ENCODE measurements around the gene NR3C2. TPM values are rescaled to one million over a fixed set of nuclear protein-coding genes. Genes with fewer than 3 reads are reported as not detected.
"Not testable (repeated sequence)": the region's sequence is repeated elsewhere in the genome, so short reads cannot be mapped to it uniquely, and the experiment has no call there.

Gene NR3C2
- total RNA-seq, 2 experiments from 2014 or later = 6.1 to 6.4 TPM

DNA sequence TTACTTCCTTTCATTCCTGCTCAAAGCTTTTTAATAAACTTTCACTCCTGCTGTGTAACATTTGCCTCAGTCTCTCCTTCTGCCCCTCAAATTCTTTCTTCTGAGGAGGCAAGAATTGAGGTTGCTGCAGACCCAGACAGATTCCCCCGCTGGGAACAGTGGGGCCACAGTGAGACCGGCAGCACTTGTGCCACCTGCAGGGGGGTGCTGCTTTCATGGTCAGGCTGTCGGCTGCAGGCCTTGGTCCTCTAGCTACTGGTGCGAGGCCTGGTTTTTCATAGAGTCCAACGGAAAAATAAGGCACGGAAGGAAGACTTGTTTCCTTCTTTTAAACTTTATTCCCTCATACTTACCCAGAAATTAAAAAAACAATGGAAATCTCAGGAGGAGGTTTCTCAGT, 296.7 kb downstream of the NR3C2 start:
- Mint-ChIP-seq H3K4me3 (no peak overlapping the region), H3K9me3 (no peaks in the 10 kb centered on the region), H3K27ac (no peak overlapping the region), H3K27me3 (no peaks in the 10 kb centered on the region), H3K36me3 (ENCODE audit: low read depth) (peaks cover 12% of the 10 kb centered on the region), H3K4me1 (ENCODE audit: low read depth) (no peaks in the 10 kb centered on the region)
- ChIA-PET CTCF (no interaction called here), POLR2A (no interaction called here)
- DNase-seq = no peak
- intact Hi-C loops (cut with micrococcal nuclease) = no loop called here
- no peak for ATAC-seq
- TF ChIP-seq CTCF (IDR thresholded peaks at IDR 0.05) = no peak

GRCh38 chr4:148143174-148143573, 299.0 kb downstream of the NR3C2 start:
- H3K4me3 Mint-ChIP-seq = no peak overlapping the region
- H3K9me3 Mint-ChIP-seq = no peaks in the 10 kb centered on the region
- POLR2A ChIA-PET = no interaction called here
- H3K27me3 Mint-ChIP-seq = no peaks in the 10 kb centered on the region
- H3K27ac Mint-ChIP-seq = no peak overlapping the region
- DNase-seq (no peak), ATAC-seq (no peak)
- CTCF ChIA-PET = no interaction called here
- H3K36me3 Mint-ChIP-seq (ENCODE audit: low read depth) = peaks cover 16% of the 10 kb centered on the region
- intact Hi-C loops (cut with micrococcal nuclease) = no loop called here
- TF ChIP-seq CTCF (IDR thresholded peaks at IDR 0.05) = no peak
- no peaks in the 10 kb centered on the region for H3K4me1 Mint-ChIP-seq (ENCODE audit: low read depth)

- H3K9me3 Mint-ChIP-seq = no peaks in the 10 kb centered on the region
- H3K4me1 Mint-ChIP-seq (ENCODE audit: low read depth) = no peaks in the 10 kb centered on the region
- ChIA-PET POLR2A (no interaction called here), CTCF (no interaction called here)
- H3K27me3 Mint-ChIP-seq = no peaks in the 10 kb centered on the region
- ATAC-seq (no peak), DNase-seq (no peak)
- H3K4me3 Mint-ChIP-seq = no peak overlapping the region
- no peak for TF ChIP-seq CTCF (IDR thresholded peaks at IDR 0.05)
- H3K27ac Mint-ChIP-seq = no peak overlapping the region
- intact Hi-C loops (cut with micrococcal nuclease) = no loop called here
- H3K36me3 Mint-ChIP-seq (ENCODE audit: low read depth) = peaks cover 18% of the 10 kb centered on the region
These were observed 300.7 kb downstream of the NR3C2 start for GRCh38 chr4:148141501-148141900.

DNA sequence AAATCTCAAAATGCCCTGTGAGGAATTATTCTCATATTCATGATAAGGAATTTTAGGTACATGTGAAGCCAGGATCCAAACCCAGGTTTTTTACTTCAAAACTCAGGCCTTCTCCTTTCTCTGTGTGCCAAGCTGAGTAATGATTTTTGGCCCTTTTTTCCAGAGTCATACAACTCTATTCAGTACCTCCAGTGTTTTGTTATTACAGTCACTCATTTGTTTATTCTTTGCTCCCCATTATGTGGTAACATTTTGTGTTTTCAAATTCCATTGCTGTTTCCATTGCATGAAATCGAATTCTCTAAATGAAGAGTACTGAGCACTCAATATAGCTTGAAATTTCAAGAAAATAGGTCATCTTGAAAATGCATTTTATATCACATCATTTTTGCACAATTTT, 315.4 kb downstream of the NR3C2 start:
- Mint-ChIP-seq H3K27me3 (no peaks in the 10 kb centered on the region), H3K9me3 (peaks cover 22% of the 10 kb centered on the region), H3K27ac (no peak overlapping the region), H3K4me1 (ENCODE audit: low read depth) (peaks cover 8% of the 10 kb centered on the region), H3K36me3 (ENCODE audit: low read depth) (peaks cover 33% of the 10 kb centered on the region), H3K4me3 (no peak overlapping the region)
- no peak for ATAC-seq
- ChIA-PET CTCF (interaction anchor here (0.9 to 1.1 kb wide), 2 partner anchors 70 to 82 kb away, joined by 3 read pairs; no protein-coding TSS in a partner anchor), POLR2A (no interaction called here)
- intact Hi-C loops (cut with micrococcal nuclease) = no loop called here
- DNase-seq = no peak
- TF ChIP-seq CTCF (IDR thresholded peaks at IDR 0.05) = no peak

DNA sequence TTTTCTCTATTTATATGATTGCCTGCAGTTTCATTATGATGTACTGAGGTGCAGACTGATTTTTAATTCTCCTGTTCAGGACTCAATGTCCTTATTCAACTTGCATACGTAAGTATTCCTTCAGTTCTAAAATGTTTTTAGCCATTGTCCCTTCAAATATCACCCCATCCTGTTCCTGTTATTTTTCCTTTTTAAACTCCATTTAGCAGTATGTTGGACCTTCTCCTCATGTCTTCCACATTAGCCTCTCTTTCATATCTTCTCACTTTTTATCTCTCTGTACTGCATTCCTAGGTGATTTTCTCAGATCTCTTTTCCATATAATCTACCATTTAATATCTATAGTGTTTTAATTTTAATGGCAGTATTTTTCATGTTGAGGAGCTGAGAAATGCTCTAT, 317.7 kb downstream of the NR3C2 start:
- POLR2A ChIA-PET = no interaction called here
- peaks cover 36% of the 10 kb centered on the region for H3K36me3 Mint-ChIP-seq (ENCODE audit: low read depth)
- H3K9me3 Mint-ChIP-seq = peaks cover 22% of the 10 kb centered on the region
- DNase-seq (no peak), ATAC-seq (no peak)
- H3K27me3 Mint-ChIP-seq = no peaks in the 10 kb centered on the region
- no peak for TF ChIP-seq CTCF (IDR thresholded peaks at IDR 0.05)
- intact Hi-C loops (cut with micrococcal nuclease) = no loop called here
- CTCF ChIA-PET = interaction anchor here (1.5 kb wide), 1 partner anchor 68 kb away, joined by 3 read pairs; no protein-coding TSS in a partner anchor
- peaks cover 6% of the 10 kb centered on the region for H3K4me1 Mint-ChIP-seq (ENCODE audit: low read depth)
- no peak overlapping the region for H3K4me3 Mint-ChIP-seq
- H3K27ac Mint-ChIP-seq = no peak overlapping the region

DNA sequence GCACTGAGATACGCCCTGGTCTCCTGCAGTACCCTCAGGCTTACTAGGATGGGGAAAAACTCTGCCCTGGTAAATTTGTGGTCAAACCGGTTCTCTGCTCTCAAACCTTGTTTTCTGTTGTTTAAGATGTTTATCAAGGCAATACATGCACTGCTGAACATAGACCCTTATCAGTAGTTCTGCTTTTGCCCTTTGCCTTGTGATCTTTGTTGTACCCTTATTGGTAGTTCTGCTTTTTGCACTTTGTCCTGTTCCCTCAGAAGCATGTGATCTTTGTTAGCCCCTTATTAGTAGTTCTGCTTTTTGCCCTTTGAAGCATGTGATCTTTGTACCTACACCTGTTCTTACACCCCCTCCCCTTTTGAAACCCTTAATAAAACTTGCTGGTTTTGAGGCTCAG, 319.1 kb downstream of the NR3C2 start:
- H3K4me1 Mint-ChIP-seq (ENCODE audit: low read depth); ATAC-seq; H3K27ac Mint-ChIP-seq; intact Hi-C loops (cut with micrococcal nuclease); DNase-seq; H3K4me3 Mint-ChIP-seq; H3K27me3 Mint-ChIP-seq; CTCF ChIA-PET; POLR2A ChIA-PET: not testable (repeated sequence)
- Mint-ChIP-seq H3K36me3 (ENCODE audit: low read depth) (peaks cover 33% of the 10 kb centered on the region), H3K9me3 (peaks cover 22% of the 10 kb centered on the region)
